HG03097 (cell line): ENCODE data around the gene TRPM3.

Experiments
- ATAC-seq: cut with Tn5 transposase; IDR thresholded peaks from one replicate; pipeline ENCODE4 v1.9.1; 2021; ENCODE audit not compliant: unreplicated experiment, low FRiP score

Gene TRPM3

GRCh38 chr9:71121275-71122021, at the start of gene TRPM3:
TRPM3 (minus strand) TSS chr9:71121621; CDS start chr9:71121354, 267 bp downstream.
- no peak for ATAC-seq

GRCh38 chr9:71168418-71168817, 47.0 kb upstream of the TRPM3 start:
- no peak for ATAC-seq

- no peak for ATAC-seq
These were observed 40.7 kb upstream of the TRPM3 start for GRCh38 chr9:71162126-71162525.

GRCh38 chr9:71157731-71158130, 36.3 kb upstream of the TRPM3 start:
- ATAC-seq = no peak

GRCh38 chr9:71147368-71147767, 25.9 kb upstream of the TRPM3 start:
- no peak for ATAC-seq

GRCh38 chr9:71146511-71146910, 25.1 kb upstream of the TRPM3 start:
- ATAC-seq = no peak

- no peak for ATAC-seq
These were observed 23.8 kb upstream of the TRPM3 start for GRCh38 chr9:71145179-71145578.

- no peak for ATAC-seq
These were observed 23.1 kb upstream of the TRPM3 start for GRCh38 chr9:71144495-71144894.

GRCh38 chr9:71136696-71137095, 15.3 kb upstream of the TRPM3 start:
- ATAC-seq = no peak

GRCh38 chr9:71131145-71131544, 9.7 kb upstream of the TRPM3 start:
- ATAC-seq = no peak

- no peak for ATAC-seq
These were observed 9.1 kb upstream of the TRPM3 start for GRCh38 chr9:71130521-71130920.

GRCh38 chr9:71128796-71129195, 7.4 kb upstream of the TRPM3 start:
- ATAC-seq = no peak

- no peak for ATAC-seq
These were observed 5.9 kb upstream of the TRPM3 start for GRCh38 chr9:71127301-71127700.

GRCh38 chr9:71122421-71122820, 1.0 kb upstream of the TRPM3 start:
- ATAC-seq = no peak

- ATAC-seq = no peak
These were observed 528 bp upstream of the TRPM3 start for GRCh38 chr9:71122022-71122275.

- ATAC-seq = no peak
These were observed 747 bp downstream of the TRPM3 start for GRCh38 chr9:71120501-71121247.

GRCh38 chr9:71119746-71120145, 1.7 kb downstream of the TRPM3 start:
- ATAC-seq = no peak

GRCh38 chr9:71118324-71118723, 3.1 kb downstream of the TRPM3 start:
- no peak for ATAC-seq

- no peak for ATAC-seq
These were observed 5.9 kb downstream of the TRPM3 start for GRCh38 chr9:71115448-71115975.

GRCh38 chr9:71112866-71113265, 8.6 kb downstream of the TRPM3 start:
- no peak for ATAC-seq

GRCh38 chr9:71108937-71109336, 12.5 kb downstream of the TRPM3 start:
- no peak for ATAC-seq

- ATAC-seq = no peak
These were observed 14.4 kb downstream of the TRPM3 start for GRCh38 chr9:71106992-71107391.
